Endothelial cell of umbilical vein (primary cell): ENCODE data around the gene WDFY2. TPM values are rescaled to one million over a fixed set of nuclear protein-coding genes. Genes with fewer than 3 reads are reported as not detected.

Source experiments
- BruUV-seq: library from RNA; stranded (reverse); fragments of 400-500 nt; replicated peaks from 2 replicates; lab custom pipeline; 2021; lab: Mats Ljungman, UMichigan
- CTCF ChIA-PET: fragments of 300-600, 350-600 bp; sonication (Branson Sonifier 250); formaldehyde crosslinking; loops from one replicate; lab custom pipeline; 2021; ENCODE audit warnings: antibody characterized with exemption, inconsistent platforms; lab: Charles Lee
- POLR2A ChIA-PET: fragments of 300-600, 350-600 bp; sonication (Branson Sonifier 250); formaldehyde crosslinking; loops from one replicate; lab custom pipeline; 2021; ENCODE audit warnings: antibody characterized with exemption, inconsistent platforms; lab: Charles Lee
- DNase-seq: peaks from one replicate; pipeline ENCODE4 v3.0.0-alpha.2; 2011; ENCODE audit warnings: low read depth, low spot score
- FAIRE-seq: peaks from 2 replicates; lab custom pipeline; 2011; peaks lifted over from hg19 to GRCh38; lab: Jason Lieb, UNC
- H2AFZ ChIP-seq: 2 replicates; pipeline ENCODE4 v1.6.0; 2012; ENCODE audit warnings: low read depth, low read length, control low read depth, inconsistent platforms
- H3K27ac ChIP-seq: 2 replicates; pipeline ENCODE4 v1.5.1; 2011; ENCODE audit warnings: low read depth, mild to moderate bottlenecking, control low read depth, low read length, moderate library complexity; ENCODE audit not compliant: insufficient read depth
- H3K27me3 ChIP-seq, 2 experiments: 2 replicates each; pipeline versions ENCODE4 v1.6.0 to v1.6.1; 2011; ENCODE audit warnings: low read length in 2 of 2, mixed read lengths in 1 of 2; ENCODE audit not compliant: control insufficient read depth in 2 of 2, insufficient read depth in 2 of 2
- H3K36me3 ChIP-seq, 2 experiments: 2 replicates in 1 of 2; 3 replicates in 1 of 2; pipeline ENCODE4 v1.5.1; 2011; ENCODE audit warnings: low read length in 2 of 2, mild to moderate bottlenecking in 1 of 2, moderate library complexity in 1 of 2; ENCODE audit not compliant: control insufficient read depth in 2 of 2, insufficient read depth in 2 of 2; ENCODE audit errors: extremely low read depth in 1 of 2
- H3K4me1 ChIP-seq: 3 replicates; pipeline ENCODE4 v1.5.1; 2011; ENCODE audit warnings: mild to moderate bottlenecking, low read length; ENCODE audit not compliant: control insufficient read depth, insufficient read depth; ENCODE audit errors: extremely low read depth
- H3K4me2 ChIP-seq: 2 replicates; pipeline ENCODE4 v1.6.1; 2011; ENCODE audit warnings: low read length, control low read depth, mixed read lengths; ENCODE audit not compliant: insufficient read depth
- H3K4me3 ChIP-seq, 3 experiments: fragments of 200-600 bp in 1 of 3; sonication (generic), shearing (Covaris generic) in 1 of 3; replicated peaks in 1 of 3; 2 replicates each; pipeline ENCODE4 v1.5.1; 2011 to 2016; ENCODE audit warnings: control low read depth in 3 of 3, low read length in 3 of 3, mild to moderate bottlenecking in 2 of 3, inconsistent platforms in 1 of 3, low read depth in 1 of 3, moderate library complexity in 1 of 3; ENCODE audit not compliant: insufficient read depth in 1 of 3
- H3K79me2 ChIP-seq: 2 replicates; pipeline ENCODE4 v1.6.0; 2012; ENCODE audit warnings: low read length, inconsistent platforms; ENCODE audit not compliant: control insufficient read depth, insufficient read depth
- H3K9ac ChIP-seq: replicated peaks from 2 replicates; pipeline ENCODE3; 2011; ENCODE audit warnings: low read length, control low read depth; ENCODE audit not compliant: insufficient read depth; ENCODE audit errors: extremely low read depth
- H3K9me1 ChIP-seq: replicated peaks from 3 replicates; pipeline ENCODE4 v1.6.0; 2011; ENCODE audit warnings: mild to moderate bottlenecking, low read length; ENCODE audit not compliant: control insufficient read depth, insufficient read depth; ENCODE audit errors: extremely low read depth
- H3K9me3 ChIP-seq: replicated peaks from 2 replicates; pipeline ENCODE4 v1.5.1; 2012; ENCODE audit warnings: low read length, inconsistent platforms; ENCODE audit not compliant: control insufficient read depth, insufficient read depth
- H4K20me1 ChIP-seq: replicated peaks from 2 replicates; pipeline ENCODE3; 2011; ENCODE audit warnings: mild to moderate bottlenecking, low read length; ENCODE audit not compliant: control insufficient read depth, insufficient read depth; ENCODE audit errors: extremely low read depth
- FOS ChIP-seq: IDR thresholded peaks from 2 replicates; pipeline ENCODE4 v1.6.1; 2011; ENCODE audit warnings: mild to moderate bottlenecking, low read length, moderate library complexity, borderline replicate concordance; ENCODE audit not compliant: insufficient read depth
- GATA2 ChIP-seq: IDR thresholded peaks from 2 replicates; pipeline ENCODE4 v1.7.0; 2011; ENCODE audit warnings: low read depth, mild to moderate bottlenecking, moderate library complexity, mixed read lengths, low read length; ENCODE audit not compliant: insufficient read length, insufficient read depth
- JUN ChIP-seq: IDR thresholded peaks from 2 replicates; pipeline ENCODE4 v1.6.1; 2011; ENCODE audit warnings: borderline replicate concordance, low read depth; ENCODE audit not compliant: insufficient read length, insufficient read depth
- MYC ChIP-seq: IDR thresholded peaks from one replicate; pipeline ENCODE4 v1.6.1; 2011; ENCODE audit warnings: mild to moderate bottlenecking, low read depth, low read length
- POLR2A ChIP-seq: IDR thresholded peaks from 2 replicates; pipeline ENCODE4 v1.6.1; 2012; ENCODE audit warnings: low read depth, mild to moderate bottlenecking, control low read depth, low read length
- POLR2AphosphoS5 ChIP-seq: IDR thresholded peaks from 2 replicates; pipeline ENCODE4 v1.6.1; 2012; ENCODE audit warnings: low read depth, mild to moderate bottlenecking, control low read depth, low read length, moderate library complexity; ENCODE audit not compliant: insufficient read depth
- dilution Hi-C: fragments of 300-500 bp; cut with MboI; formaldehyde crosslinking; loops from one replicate; pipeline ENCODE4 v1.15.0; 2019; ENCODE audit warnings: low sequenced_read_pairs; ENCODE audit not compliant: extremely low pct_ligation_motif_present
- intact Hi-C: fragments of 100-400 bp; cut with micrococcal nuclease; formaldehyde crosslinking; loops from one replicate; pipeline ENCODE4 v1.10.0; 2022
- polyA plus RNA-seq, 4 experiments: library from polyadenylated mRNA; depleted of rRNA in 3 of 4; stranded (reverse) in 3 of 4; unstranded in 1 of 4; fragments of >200 nt; gene quantifications; 2 replicates each; pipeline versions ENCODE4 v1.2.1 to v1.2.3, GENCODE V29; 2011 to 2012; ENCODE audit warnings: missing spikeins in 1 of 4
- total RNA-seq: library from RNA; stranded (reverse); gene quantifications from 2 replicates; pipeline ENCODE4 v1.2.3, GENCODE V29; 2021
- TF ChIP-seq, protein P1 (sequence below): IDR thresholded peaks from 2 replicates; pipeline ENCODE4 v1.6.1; 2011; ENCODE audit not compliant: insufficient read depth, insufficient read length
- TF ChIP-seq, protein P2 (sequence below), 2 donors: IDR thresholded peaks; 1 replicate in 1 of 2; 2 replicates in 1 of 2; pipeline ENCODE4 v1.5.1; 2011; ENCODE audit warnings: low read length in 2 of 2, mild to moderate bottlenecking in 2 of 2, moderate library complexity in 2 of 2, control low read depth in 1 of 2, inconsistent platforms in 1 of 2, low read depth in 1 of 2; ENCODE audit not compliant: insufficient read depth in 1 of 2; ENCODE audit errors: extremely low read depth in 1 of 2

WDFY2 gene
- total and polyA plus RNA-seq, 2 donors (not counting 3 experiments of a cell fraction or from before 2014, with no cell fraction given): 2.1 to 5.5 TPM

DNA sequence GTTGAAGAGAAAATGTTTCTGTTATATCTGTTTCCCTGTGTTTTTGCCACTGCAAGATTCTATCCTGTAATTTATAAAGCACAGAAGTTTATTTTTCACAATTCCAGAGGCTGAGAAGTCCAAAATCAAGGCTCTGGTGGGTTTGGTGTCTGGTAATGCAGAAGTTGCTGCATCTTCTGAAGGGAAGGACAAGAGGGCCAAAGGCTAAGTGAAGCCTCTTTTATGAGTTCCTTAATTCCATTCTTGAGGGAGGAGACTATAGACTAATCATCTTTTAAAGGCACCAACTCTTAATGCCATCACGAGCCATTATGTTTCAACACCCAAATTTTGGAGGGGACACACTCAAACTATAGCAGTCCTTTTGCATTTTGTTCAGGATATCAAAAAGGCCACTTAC, 34.1 kb upstream of the WDFY2 start:
- H3K27ac ChIP-seq: no peak overlapping the region
- no peaks in the 10 kb centered on the region for H3K4me1 ChIP-seq
- H3K27me3 ChIP-seq: peaks cover 10 to 22% of the 10 kb centered on the region in 2 experiments
- no peaks in the 10 kb centered on the region for H3K79me2 ChIP-seq
- POLR2A ChIA-PET: no interaction called here
- H3K36me3 ChIP-seq: no peaks in the 10 kb centered on the region
- no peaks in the 10 kb centered on the region for H4K20me1 ChIP-seq
- FAIRE-seq: no peak
- H3K9me3 ChIP-seq: no peaks in the 10 kb centered on the region
- H3K4me2 ChIP-seq: no peak overlapping the region
- BruUV-seq: no TSS peak
- intact Hi-C loops: no loop called here
- CTCF ChIA-PET: no interaction called here
- TF ChIP-seq POLR2AphosphoS5 (no peak), POLR2A (no peak), MYC (no peak), FOS (no peak)
- TF ChIP-seq, protein P1, sequence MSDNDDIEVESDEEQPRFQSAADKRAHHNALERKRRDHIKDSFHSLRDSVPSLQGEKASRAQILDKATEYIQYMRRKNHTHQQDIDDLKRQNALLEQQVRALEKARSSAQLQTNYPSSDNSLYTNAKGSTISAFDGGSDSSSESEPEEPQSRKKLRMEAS: no peak
- TF ChIP-seq, protein P2, sequence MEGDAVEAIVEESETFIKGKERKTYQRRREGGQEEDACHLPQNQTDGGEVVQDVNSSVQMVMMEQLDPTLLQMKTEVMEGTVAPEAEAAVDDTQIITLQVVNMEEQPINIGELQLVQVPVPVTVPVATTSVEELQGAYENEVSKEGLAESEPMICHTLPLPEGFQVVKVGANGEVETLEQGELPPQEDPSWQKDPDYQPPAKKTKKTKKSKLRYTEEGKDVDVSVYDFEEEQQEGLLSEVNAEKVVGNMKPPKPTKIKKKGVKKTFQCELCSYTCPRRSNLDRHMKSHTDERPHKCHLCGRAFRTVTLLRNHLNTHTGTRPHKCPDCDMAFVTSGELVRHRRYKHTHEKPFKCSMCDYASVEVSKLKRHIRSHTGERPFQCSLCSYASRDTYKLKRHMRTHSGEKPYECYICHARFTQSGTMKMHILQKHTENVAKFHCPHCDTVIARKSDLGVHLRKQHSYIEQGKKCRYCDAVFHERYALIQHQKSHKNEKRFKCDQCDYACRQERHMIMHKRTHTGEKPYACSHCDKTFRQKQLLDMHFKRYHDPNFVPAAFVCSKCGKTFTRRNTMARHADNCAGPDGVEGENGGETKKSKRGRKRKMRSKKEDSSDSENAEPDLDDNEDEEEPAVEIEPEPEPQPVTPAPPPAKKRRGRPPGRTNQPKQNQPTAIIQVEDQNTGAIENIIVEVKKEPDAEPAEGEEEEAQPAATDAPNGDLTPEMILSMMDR (IDR thresholded peaks at IDR 0.05; ENCODE audit: extremely low read depth in 1 of 2, insufficient read depth in 1 of 2, low read depth in 1 of 2, low read length in 2 of 2): no peak
- H3K4me3 ChIP-seq: no peak overlapping the region
- no peak overlapping the region for H2AFZ ChIP-seq
- dilution Hi-C loops: no loop called here
- no peak overlapping the region for H3K9ac ChIP-seq
- no peaks in the 10 kb centered on the region for H3K9me1 ChIP-seq
- no peak for DNase-seq

DNA sequence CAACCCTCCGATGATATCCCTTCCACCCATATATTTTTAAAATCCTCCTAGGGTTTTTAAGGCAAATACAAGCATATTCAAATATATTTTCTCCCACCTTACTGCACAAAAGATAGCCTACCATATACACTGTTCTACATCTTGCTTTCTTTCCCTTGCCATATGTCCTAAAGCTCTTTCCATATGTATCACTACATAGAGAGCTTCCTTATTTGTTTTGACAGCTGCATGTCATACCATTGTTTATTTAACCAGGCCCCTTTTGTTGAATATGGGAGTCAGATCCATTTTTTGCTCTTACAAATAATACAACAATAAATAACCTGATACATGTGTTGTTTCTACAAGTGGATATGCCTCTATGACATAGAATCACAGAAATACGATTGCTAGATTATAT, 32.8 kb upstream of the WDFY2 start:
- Histone ChIP-seq H2AFZ (no peak overlapping the region), H3K27me3 (peaks cover 10 to 33% of the 10 kb centered on the region in 2 experiments), H3K27ac (no peak overlapping the region), H3K79me2 (no peaks in the 10 kb centered on the region), H4K20me1 (no peaks in the 10 kb centered on the region), H3K4me1 (no peaks in the 10 kb centered on the region), H3K4me3 (no peak overlapping the region), H3K4me2 (no peak overlapping the region), H3K9ac (no peak overlapping the region), H3K9me3 (no peaks in the 10 kb centered on the region), H3K36me3 (no peaks in the 10 kb centered on the region), H3K9me1 (no peaks in the 10 kb centered on the region)
- FAIRE-seq: no peak
- ChIA-PET POLR2A (no interaction called here), CTCF (no interaction called here)
- no peak for TF ChIP-seq JUN
- TF ChIP-seq, protein P1: no peak
- no peak for TF ChIP-seq GATA2
- TF ChIP-seq POLR2A: no peak
- no peak for TF ChIP-seq FOS
- DNase-seq: no peak
- intact Hi-C loops (no loop called here), dilution Hi-C loops (no loop called here)
- BruUV-seq: no TSS peak
